ENCODE results near the gene ABLIM2. TPM values are rescaled to one million over a fixed set of nuclear protein-coding genes. Genes with fewer than 3 reads are reported as not detected.

Gene ABLIM2
- polyA plus RNA-seq, 4 donors: 1.1 to 12.7 (median 4.4) TPM

- Histone ChIP-seq H3K36me3 (ENCODE audit: control insufficient read depth in 3 of 3, insufficient read depth in 2 of 3, low read depth in 1 of 3, low read length in 3 of 3) (peaks cover 0 to 46% (median 0%) of the 10 kb centered on the region in 3 donors), H3K27me3 (ENCODE audit: control insufficient read depth in 3 of 3, insufficient read depth in 3 of 3, low read length in 3 of 3) (no peaks in the 10 kb centered on the region), H3K9me3 (ENCODE audit: control insufficient read depth in 2 of 2, insufficient read depth in 1 of 2, low read depth in 1 of 2, low read length in 1 of 2) (no peaks in the 10 kb centered on the region), H3K4me3 (ENCODE audit: low read depth in 1 of 3, low read length in 3 of 3) (no peak overlapping the region), H3K4me1 (ENCODE audit: control insufficient read depth in 3 of 3, insufficient read depth in 2 of 3, low read depth in 1 of 3, low read length in 2 of 3) (peaks cover 0 to 76% (median 0%) of the 10 kb centered on the region in 3 donors), H3K27ac (ENCODE audit: low read depth in 1 of 3, low read length in 2 of 3) (peak overlapping the region in 1 of 3 donors; percentile 96)
- FAIRE-seq (no peak), DNase-seq (peak in 1 of 2 donors; percentile 72)
- WGBS, 3 donors: 62 to 77% (median 66%) methylated on average over 21 of the region's 21 CpGs
Observed at GRCh38 chr4:8202108-8203051, 43.8 kb upstream of the ABLIM2 start.

GRCh38 chr4:8201321-8201781, 42.7 kb upstream of the ABLIM2 start:
- peak overlapping the region in 1 of 3 donors; percentile 67 for H3K4me3 ChIP-seq (ENCODE audit: low read depth in 1 of 3, low read length in 3 of 3)
- FAIRE-seq (no peak), DNase-seq (peak in 1 of 2 donors; percentile 54)
- peak overlapping the region in 2 of 3 donors; percentile 24 to 96 for H3K27ac ChIP-seq (ENCODE audit: low read depth in 1 of 3, low read length in 2 of 3)
- H3K4me1 ChIP-seq (ENCODE audit: control insufficient read depth in 3 of 3, insufficient read depth in 2 of 3, low read depth in 1 of 3, low read length in 2 of 3): peaks cover 0 to 72% (median 0%) of the 10 kb centered on the region in 3 donors
- WGBS, 3 donors: 32 to 61% (median 43%) methylated on average over 9 of the region's 9 CpGs
- peaks cover 0 to 40% (median 0%) of the 10 kb centered on the region in 3 donors for H3K36me3 ChIP-seq (ENCODE audit: control insufficient read depth in 3 of 3, insufficient read depth in 2 of 3, low read depth in 1 of 3, low read length in 3 of 3)
- no peaks in the 10 kb centered on the region for H3K27me3 ChIP-seq (ENCODE audit: control insufficient read depth in 3 of 3, insufficient read depth in 3 of 3, low read length in 3 of 3)
- H3K9me3 ChIP-seq (ENCODE audit: control insufficient read depth in 2 of 2, insufficient read depth in 1 of 2, low read depth in 1 of 2, low read length in 1 of 2): no peaks in the 10 kb centered on the region

GRCh38 chr4:8200302-8200975, 41.8 kb upstream of the ABLIM2 start:
- Histone ChIP-seq H3K9me3 (ENCODE audit: control insufficient read depth in 2 of 2, insufficient read depth in 1 of 2, low read depth in 1 of 2, low read length in 1 of 2) (no peaks in the 10 kb centered on the region), H3K4me1 (ENCODE audit: control insufficient read depth in 3 of 3, insufficient read depth in 2 of 3, low read depth in 1 of 3, low read length in 2 of 3) (peaks cover 0 to 65% (median 0%) of the 10 kb centered on the region in 3 donors), H3K4me3 (ENCODE audit: low read depth in 1 of 3, low read length in 3 of 3) (peak overlapping the region in 1 of 3 donors; percentile 67), H3K36me3 (ENCODE audit: control insufficient read depth in 3 of 3, insufficient read depth in 2 of 3, low read depth in 1 of 3, low read length in 3 of 3) (peaks cover 0 to 31% (median 0%) of the 10 kb centered on the region in 3 donors), H3K27ac (ENCODE audit: low read depth in 1 of 3, low read length in 2 of 3) (peak overlapping the region in 2 of 3 donors; percentile 86 to 96), H3K27me3 (ENCODE audit: control insufficient read depth in 3 of 3, insufficient read depth in 3 of 3, low read length in 3 of 3) (no peaks in the 10 kb centered on the region)
- FAIRE-seq: no peak
- WGBS, 3 donors: 52 to 63% (median 61%) methylated on average over 23 to 30 of the region's 30 CpGs
- peak; percentile 7 to 83 for DNase-seq

- H3K9me3 ChIP-seq (ENCODE audit: control insufficient read depth in 2 of 2, insufficient read depth in 1 of 2, low read depth in 1 of 2, low read length in 1 of 2): no peaks in the 10 kb centered on the region
- H3K4me3 ChIP-seq (ENCODE audit: low read depth in 1 of 3, low read length in 3 of 3): peak overlapping the region; percentile 21 to 67 (median 49)
- no peaks in the 10 kb centered on the region for H3K27me3 ChIP-seq (ENCODE audit: control insufficient read depth in 3 of 3, insufficient read depth in 3 of 3, low read length in 3 of 3)
- FAIRE-seq (no peak), DNase-seq (peak in 1 of 2 donors; percentile 61)
- 31 to 46% (median 43%) methylated on average over 25 to 26 of the region's 26 CpGs for WGBS, 3 donors
- H3K36me3 ChIP-seq (ENCODE audit: control insufficient read depth in 3 of 3, insufficient read depth in 2 of 3, low read depth in 1 of 3, low read length in 3 of 3): peaks cover 0 to 24% (median 0%) of the 10 kb centered on the region in 3 donors
- H3K4me1 ChIP-seq (ENCODE audit: control insufficient read depth in 3 of 3, insufficient read depth in 2 of 3, low read depth in 1 of 3, low read length in 2 of 3): peaks cover 0 to 65% (median 0%) of the 10 kb centered on the region in 3 donors
- H3K27ac ChIP-seq (ENCODE audit: low read depth in 1 of 3, low read length in 2 of 3): peak overlapping the region in 2 of 3 donors; percentile 86 to 96
Observed at GRCh38 chr4:8199594-8200301, 41.1 kb upstream of the ABLIM2 start.

- no peak for FAIRE-seq
- Histone ChIP-seq H3K4me1 (ENCODE audit: control insufficient read depth in 3 of 3, insufficient read depth in 2 of 3, low read depth in 1 of 3, low read length in 2 of 3) (peaks cover 0 to 62% (median 0%) of the 10 kb centered on the region in 3 donors), H3K4me3 (ENCODE audit: low read depth in 1 of 3, low read length in 3 of 3) (peak within 1 kb of the TSS; percentile 21 to 67 (median 49))
Observed at GRCh38 chr4:8198906-8199593, 40.4 kb upstream of the ABLIM2 start, which contains the start of gene SH3TC1. Gene SH3TC1 (plus strand): TSS chr4:8199290. CDS start chr4:8205195, 5,905 bp downstream.

GRCh38 chr4:8198206-8198905, 39.7 kb upstream of the ABLIM2 start:
- Histone ChIP-seq H3K27me3 (ENCODE audit: control insufficient read depth in 3 of 3, insufficient read depth in 3 of 3, low read length in 3 of 3) (no peaks in the 10 kb centered on the region), H3K36me3 (ENCODE audit: control insufficient read depth in 3 of 3, insufficient read depth in 2 of 3, low read depth in 1 of 3, low read length in 3 of 3) (peaks cover 0 to 11% (median 0%) of the 10 kb centered on the region in 3 donors), H3K9me3 (ENCODE audit: control insufficient read depth in 2 of 2, insufficient read depth in 1 of 2, low read depth in 1 of 2, low read length in 1 of 2) (no peaks in the 10 kb centered on the region), H3K4me3 (ENCODE audit: low read depth in 1 of 3, low read length in 3 of 3) (peak overlapping the region in 1 of 3 donors; percentile 67), H3K4me1 (ENCODE audit: control insufficient read depth in 3 of 3, insufficient read depth in 2 of 3, low read depth in 1 of 3, low read length in 2 of 3) (peaks cover 0 to 56% (median 0%) of the 10 kb centered on the region in 3 donors), H3K27ac (ENCODE audit: low read depth in 1 of 3, low read length in 2 of 3) (peak overlapping the region in 2 of 3 donors; percentile 86 to 96)
- DNase-seq: peak in 1 of 2 donors; percentile 44
- FAIRE-seq: no peak
- 17 to 49% (median 31%) methylated on average over 17 of the region's 17 CpGs for WGBS, 3 donors

More at GRCh38 chr4:8198906-8199593, 40.4 kb upstream of the ABLIM2 start, which contains the start of gene SH3TC1:
- Histone ChIP-seq H3K27ac (ENCODE audit: low read depth in 1 of 3, low read length in 2 of 3) (peak within 1 kb of the TSS; percentile 8 to 96 (median 86)), H3K36me3 (ENCODE audit: control insufficient read depth in 3 of 3, insufficient read depth in 2 of 3, low read depth in 1 of 3, low read length in 3 of 3) (peaks cover 0 to 17% (median 0%) of the 10 kb centered on the region in 3 donors), H3K27me3 (ENCODE audit: control insufficient read depth in 3 of 3, insufficient read depth in 3 of 3, low read length in 3 of 3) (no peaks in the 10 kb centered on the region), H3K9me3 (ENCODE audit: control insufficient read depth in 2 of 2, insufficient read depth in 1 of 2, low read depth in 1 of 2, low read length in 1 of 2) (no peaks in the 10 kb centered on the region)
- 1 to 5% (median 4%) methylated on average over 25 to 32 of the region's 32 CpGs for WGBS, 3 donors
- DNase-seq: peak; percentile 90 to 95

- no peak overlapping the region for H3K4me3 ChIP-seq (ENCODE audit: low read depth in 1 of 3, low read length in 3 of 3)
- no peaks in the 10 kb centered on the region for H3K9me3 ChIP-seq (ENCODE audit: control insufficient read depth in 2 of 2, insufficient read depth in 1 of 2, low read depth in 1 of 2, low read length in 1 of 2)
- H3K27ac ChIP-seq (ENCODE audit: low read depth in 1 of 3, low read length in 2 of 3): no peak overlapping the region
- no peak for DNase-seq
- peaks cover 0 to 6% (median 0%) of the 10 kb centered on the region in 3 donors for H3K36me3 ChIP-seq (ENCODE audit: control insufficient read depth in 3 of 3, insufficient read depth in 2 of 3, low read depth in 1 of 3, low read length in 3 of 3)
- H3K27me3 ChIP-seq (ENCODE audit: control insufficient read depth in 3 of 3, insufficient read depth in 3 of 3, low read length in 3 of 3): no peaks in the 10 kb centered on the region
- peaks cover 0 to 54% (median 0%) of the 10 kb centered on the region in 3 donors for H3K4me1 ChIP-seq (ENCODE audit: control insufficient read depth in 3 of 3, insufficient read depth in 2 of 3, low read depth in 1 of 3, low read length in 2 of 3)
- 74 to 84% (median 81%) methylated on average over 13 of the region's 13 CpGs for WGBS, 3 donors
- no peak for FAIRE-seq
Observed at GRCh38 chr4:8197521-8197920, 38.9 kb upstream of the ABLIM2 start.

All from small intestine (tissue), 7 donors.